Measurements from ENCODE around the gene TMEM26.

- TF ChIP-seq ZSCAN5A (tag by site-specific recombination; IDR thresholded peaks at IDR 0.05) (no peak), CTCF (tag by site-specific recombination; IDR thresholded peaks at IDR 0.05) (no peak), ZNF76 (tag by site-specific recombination; IDR thresholded peaks at IDR 0.05; ENCODE audit: borderline replicate concordance, low read depth) (no peak), ZBTB1 (tag by site-specific recombination; IDR thresholded peaks at IDR 0.05) (no peak)
These were observed 33.1 kb upstream of the TMEM26 start for GRCh38 chr10:61486251-61486650.
